Lower leg skin (tissue), 4 donors: ENCODE data around the gene GDF2. TPM values are rescaled to one million over a fixed set of nuclear protein-coding genes. Genes with fewer than 3 reads are reported as not detected.

ENCODE experiments used
- DNase-seq, 2 donors: peaks; one replicate each; pipeline ENCODE4 v3.0.0-alpha.2; 2019; ENCODE audit warnings: low spot score in 2 of 2
- H3K4me3 ChIP-seq: fragments of 200-600 bp; sonication (generic); 2 replicates; pipeline ENCODE4 v1.5.1; 2017; ENCODE audit warnings: mild to moderate bottlenecking, low read depth; ENCODE audit not compliant: poor library complexity, severe bottlenecking
- POLR2A ChIP-seq, 2 donors: fragments of 450-650 bp; IDR thresholded peaks; one replicate each; pipeline ENCODE4 v1.6.1; 2016 to 2017; ENCODE audit warnings: antibody characterized with exemption in 2 of 2, mild to moderate bottlenecking in 1 of 2, moderate library complexity in 1 of 2
- WGBS, 2 donors: methylation state at CpG; one replicate each; pipeline ENCODE4 v1.1.5; 2018; 5-methylcytosine and 5-hydroxymethylcytosine counted together
- intact Hi-C: fragments of 100-400 bp; cut with DNase I; formaldehyde crosslinking; loops from one replicate; pipeline ENCODE4 v1.15.0; 2023; ENCODE audit warnings: low total_unique reads
- total RNA-seq, 4 donors: library from RNA; depleted of rRNA; stranded (reverse); fragments of >200 nt; gene quantifications; one replicate each; pipeline ENCODE4 v1.1.0, GENCODE V29; 2016
- TF ChIP-seq, protein P1 (sequence below), 3 donors: fragments of 450-650 bp; IDR thresholded peaks; one replicate each; pipeline ENCODE4 v1.5.1; 2016; ENCODE audit warnings: antibody characterized with exemption in 3 of 3, mild to moderate bottlenecking in 3 of 3, moderate library complexity in 2 of 3

Gene GDF2
- total RNA-seq, 4 donors from 2014 or later = not detected

DNA sequence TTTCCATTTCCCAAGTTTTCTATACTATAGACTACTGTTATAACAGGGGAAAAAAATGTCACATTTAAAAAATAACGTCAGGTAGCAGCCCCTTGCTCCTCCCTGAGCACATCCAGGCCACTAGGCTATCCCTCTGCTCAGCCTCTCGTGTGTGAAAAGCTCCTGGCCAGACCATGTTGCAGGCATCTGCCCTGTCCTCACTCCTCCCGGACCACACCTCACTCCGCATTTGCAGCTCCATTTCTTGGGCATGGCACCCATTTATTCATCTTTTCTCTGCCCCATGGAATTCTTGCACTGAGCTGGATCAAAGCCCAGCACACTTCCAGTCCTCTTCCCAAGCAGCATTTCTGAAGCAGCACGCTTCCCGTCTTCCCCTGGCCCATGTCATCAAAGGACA, 1.4 kb upstream of the GDF2 start:
- intact Hi-C loops = no loop called here
- WGBS, 2 donors = 73 to 83% methylated on average over 6 of the region's 6 CpGs
- no peak overlapping the region for H3K4me3 ChIP-seq
- DNase-seq = peak in 1 of 2 donors; percentile 66
- no peak for TF ChIP-seq POLR2A (IDR thresholded peaks at IDR 0.05)
- TF ChIP-seq, protein P1, sequence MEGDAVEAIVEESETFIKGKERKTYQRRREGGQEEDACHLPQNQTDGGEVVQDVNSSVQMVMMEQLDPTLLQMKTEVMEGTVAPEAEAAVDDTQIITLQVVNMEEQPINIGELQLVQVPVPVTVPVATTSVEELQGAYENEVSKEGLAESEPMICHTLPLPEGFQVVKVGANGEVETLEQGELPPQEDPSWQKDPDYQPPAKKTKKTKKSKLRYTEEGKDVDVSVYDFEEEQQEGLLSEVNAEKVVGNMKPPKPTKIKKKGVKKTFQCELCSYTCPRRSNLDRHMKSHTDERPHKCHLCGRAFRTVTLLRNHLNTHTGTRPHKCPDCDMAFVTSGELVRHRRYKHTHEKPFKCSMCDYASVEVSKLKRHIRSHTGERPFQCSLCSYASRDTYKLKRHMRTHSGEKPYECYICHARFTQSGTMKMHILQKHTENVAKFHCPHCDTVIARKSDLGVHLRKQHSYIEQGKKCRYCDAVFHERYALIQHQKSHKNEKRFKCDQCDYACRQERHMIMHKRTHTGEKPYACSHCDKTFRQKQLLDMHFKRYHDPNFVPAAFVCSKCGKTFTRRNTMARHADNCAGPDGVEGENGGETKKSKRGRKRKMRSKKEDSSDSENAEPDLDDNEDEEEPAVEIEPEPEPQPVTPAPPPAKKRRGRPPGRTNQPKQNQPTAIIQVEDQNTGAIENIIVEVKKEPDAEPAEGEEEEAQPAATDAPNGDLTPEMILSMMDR (IDR thresholded peaks at IDR 0.05) = no peak

DNA sequence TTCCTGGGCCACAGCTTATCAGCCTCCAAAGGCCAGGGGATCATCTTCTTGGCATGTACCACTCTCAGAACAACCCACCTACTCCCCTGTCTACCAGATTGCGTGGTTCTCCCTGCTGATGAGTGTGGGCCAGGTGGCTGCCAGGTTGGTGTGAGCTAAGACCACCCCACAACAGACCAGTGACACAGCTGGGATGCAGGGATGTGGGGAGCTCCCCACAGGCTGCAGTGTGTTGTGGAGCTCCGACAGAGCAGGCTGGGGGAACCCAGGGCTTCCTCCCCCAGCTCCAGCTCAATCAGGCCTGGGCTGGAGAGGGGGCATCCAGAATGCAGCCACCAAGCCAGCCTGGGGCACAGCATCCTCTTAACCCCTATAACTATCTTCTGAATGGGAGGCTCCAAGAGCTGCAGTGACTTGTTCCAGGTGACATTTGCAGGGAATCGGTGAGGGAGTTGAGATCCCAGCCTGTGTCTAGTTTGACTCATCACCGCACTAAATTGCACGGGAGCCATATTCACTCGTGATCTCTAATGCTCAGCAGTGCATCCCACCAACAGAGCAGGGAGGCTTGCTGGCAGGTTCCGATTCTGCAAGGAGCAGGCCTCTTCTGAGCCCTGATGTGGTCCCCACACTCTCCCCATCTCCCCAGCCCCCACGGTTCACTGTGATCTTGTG, 596 bp upstream of the GDF2 start:
- no peak overlapping the region for H3K4me3 ChIP-seq
- WGBS, 2 donors = 85 to 91% methylated on average over 8 of the region's 8 CpGs
- intact Hi-C loops = no loop called here
- TF ChIP-seq POLR2A (IDR thresholded peaks at IDR 0.05) = no peak
- TF ChIP-seq, protein P1 (IDR thresholded peaks at IDR 0.05) = no peak
- DNase-seq = peak in 1 of 2 donors; percentile 58

GRCh38 chr10:47323087-47323486, 833 bp downstream of the GDF2 start:
- TF ChIP-seq, protein P1 (IDR thresholded peaks at IDR 0.05) = no peak
- TF ChIP-seq POLR2A (IDR thresholded peaks at IDR 0.05) = no peak
- intact Hi-C loops = no loop called here
- 76 to 83% methylated on average over 1 of the region's 1 CpG for WGBS, 2 donors
- DNase-seq = peak in 1 of 2 donors; percentile 15
- no peak overlapping the region for H3K4me3 ChIP-seq

GRCh38 chr10:47323636-47324296, 1.5 kb downstream of the GDF2 start:
- TF ChIP-seq POLR2A (IDR thresholded peaks at IDR 0.05) = no peak
- TF ChIP-seq, protein P1 (IDR thresholded peaks at IDR 0.05) = no peak
- peak in 1 of 2 donors; percentile 60 for DNase-seq
- WGBS, 2 donors = 50 to 68% methylated on average over 5 of the region's 5 CpGs
- no peak overlapping the region for H3K4me3 ChIP-seq
- intact Hi-C loops = no loop called here

GRCh38 chr10:47325303-47326291, 3.3 kb downstream of the GDF2 start:
- WGBS, 2 donors = 86 to 88% methylated on average over 27 to 30 of the region's 30 CpGs
- DNase-seq = peak in 1 of 2 donors; percentile 74
- intact Hi-C loops = no loop called here
- H3K4me3 ChIP-seq = no peak overlapping the region
- TF ChIP-seq, protein P1 (IDR thresholded peaks at IDR 0.05) = no peak
- no peak for TF ChIP-seq POLR2A (IDR thresholded peaks at IDR 0.05)
